ENCODE results near the gene MOXD1.

Gene MOXD1

GRCh38 chr6:132279592-132280139 lies 121.6 kb downstream of the MOXD1 start:
- peak overlapping the region; percentile 50 for H3K4me3 ChIP-seq (ENCODE audit: insufficient read depth, low read length, poor library complexity, severe bottlenecking)
- H3K9me3 ChIP-seq (ENCODE audit: insufficient read depth, low read length), result no peaks in the 10 kb centered on the region
- H3K27me3 ChIP-seq (ENCODE audit: low read length), result no peaks in the 10 kb centered on the region
- peak overlapping the region; percentile 95 for H2AFZ ChIP-seq (ENCODE audit: low read depth, low read length, severe bottlenecking)
- H3K9ac ChIP-seq (ENCODE audit: low read length), result peak overlapping the region; percentile 50
- no peaks in the 10 kb centered on the region for H3K36me3 ChIP-seq (ENCODE audit: low read length)
- H3K4me2 ChIP-seq (ENCODE audit: low read depth, low read length, poor library complexity, severe bottlenecking), result peak overlapping the region; percentile 87
- peaks cover 2% of the 10 kb centered on the region; the same call in 1 of the 2 replicates for H3F3A ChIP-seq (ENCODE audit: insufficient read depth)
- H3K9me2 ChIP-seq (replicated peaks; ENCODE audit: insufficient read depth, low read length), result no peaks in the 10 kb centered on the region
- no peaks in the 10 kb centered on the region for H3K79me2 ChIP-seq (ENCODE audit: insufficient read depth, low read length)
- no peaks in the 10 kb centered on the region for H4K20me1 ChIP-seq (ENCODE audit: low read depth, low read length)
- no peak for TF ChIP-seq EZH2phosphoT487 (conservative IDR thresholded peaks at IDR 0.05; ENCODE audit: low read length)
- TF ChIP-seq CTCF (IDR thresholded peaks at IDR 0.05; ENCODE audit: insufficient read depth, low read length, poor library complexity, severe bottlenecking), result peak; percentile 94
- H3K27ac ChIP-seq (ENCODE audit: low read depth, low read length), result peak overlapping the region; percentile 49

GRCh38 chr6:132275066-132275970 lies 126.0 kb downstream of the MOXD1 start:
- H3K27me3 ChIP-seq (ENCODE audit: low read length), result no peaks in the 10 kb centered on the region
- no peak overlapping the region for H3K4me2 ChIP-seq (ENCODE audit: low read depth, low read length, poor library complexity, severe bottlenecking)
- H3K36me3 ChIP-seq (ENCODE audit: low read length), result no peaks in the 10 kb centered on the region
- H3K4me3 ChIP-seq (ENCODE audit: insufficient read depth, low read length, poor library complexity, severe bottlenecking), result no peak overlapping the region
- H2AFZ ChIP-seq (ENCODE audit: low read depth, low read length, severe bottlenecking), result no peak overlapping the region
- H3K9me3 ChIP-seq (ENCODE audit: insufficient read depth, low read length), result no peaks in the 10 kb centered on the region
- no peaks in the 10 kb centered on the region for H3K9me2 ChIP-seq (replicated peaks; ENCODE audit: insufficient read depth, low read length)
- no peak overlapping the region for H3K27ac ChIP-seq (ENCODE audit: low read depth, low read length)
- no peaks in the 10 kb centered on the region for H3F3A ChIP-seq (ENCODE audit: insufficient read depth)
- no peaks in the 10 kb centered on the region for H3K79me2 ChIP-seq (ENCODE audit: insufficient read depth, low read length)
- TF ChIP-seq CTCF (IDR thresholded peaks at IDR 0.05; ENCODE audit: insufficient read depth, low read length, poor library complexity, severe bottlenecking), result no peak
- TF ChIP-seq EZH2phosphoT487 (conservative IDR thresholded peaks at IDR 0.05; ENCODE audit: low read length), result no peak
- H3K9ac ChIP-seq (ENCODE audit: low read length), result no peak overlapping the region
- H4K20me1 ChIP-seq (ENCODE audit: low read depth, low read length), result no peaks in the 10 kb centered on the region

GRCh38 chr6:132272776-132273175 lies 128.5 kb downstream of the MOXD1 start:
- H2AFZ ChIP-seq (ENCODE audit: low read depth, low read length, severe bottlenecking), result no peak overlapping the region
- H3K36me3 ChIP-seq (ENCODE audit: low read length), result no peaks in the 10 kb centered on the region
- H3K27me3 ChIP-seq (ENCODE audit: low read length), result no peaks in the 10 kb centered on the region
- H3F3A ChIP-seq (ENCODE audit: insufficient read depth), result peaks cover 20% of the 10 kb centered on the region
- no peak for TF ChIP-seq CTCF (IDR thresholded peaks at IDR 0.05; ENCODE audit: insufficient read depth, low read length, poor library complexity, severe bottlenecking)
- TF ChIP-seq EZH2phosphoT487 (conservative IDR thresholded peaks at IDR 0.05; ENCODE audit: low read length), result no peak
- H3K79me2 ChIP-seq (ENCODE audit: insufficient read depth, low read length), result no peaks in the 10 kb centered on the region
- H3K4me2 ChIP-seq (ENCODE audit: low read depth, low read length, poor library complexity, severe bottlenecking), result no peak overlapping the region
- H3K9me3 ChIP-seq (ENCODE audit: insufficient read depth, low read length), result no peaks in the 10 kb centered on the region
- no peaks in the 10 kb centered on the region for H4K20me1 ChIP-seq (ENCODE audit: low read depth, low read length)
- H3K9ac ChIP-seq (ENCODE audit: low read length), result no peak overlapping the region
- H3K9me2 ChIP-seq (replicated peaks; ENCODE audit: insufficient read depth, low read length), result no peaks in the 10 kb centered on the region
- H3K27ac ChIP-seq (ENCODE audit: low read depth, low read length), result no peak overlapping the region
- H3K4me3 ChIP-seq (ENCODE audit: insufficient read depth, low read length, poor library complexity, severe bottlenecking), result no peak overlapping the region

Data from SU-DHL-6 (cell line).